DMS 273 (cell line): ENCODE results near the gene MICOS13.
"Not testable (repeated sequence)": the region's sequence is repeated elsewhere in the genome, so short reads cannot be mapped to it uniquely, and the experiment has no call there.

Experiments used
- DNase-seq: peaks from one replicate; lab custom pipeline; 2025; ENCODE audit not compliant: unreplicated experiment; lab: John Stamatoyannopoulos, UW

Gene MICOS13

GRCh38 chr19:5680437-5681368 lies at the start of gene MICOS13, which contains the start of gene HSD11B1L:
Gene MICOS13 (minus strand): TSS chr19:5680516. CDS start chr19:5680486, 30 bp downstream.
Gene HSD11B1L (plus strand): TSS chr19:5681027. CDS start chr19:5684833, 3,806 bp downstream.
- DNase-seq, result peak; percentile 99

GRCh38 chr19:5727453-5728050 lies 47.2 kb upstream of the MICOS13 start:
- no peak for DNase-seq

GRCh38 chr19:5719961-5720790 lies 39.9 kb upstream of the MICOS13 start, which contains the start of the genes CATSPERD and LONP1:
Gene CATSPERD (plus strand): TSS chr19:5720637. CDS start chr19:5720738, 101 bp downstream.
Gene LONP1 (minus strand): TSS chr19:5720146. CDS start chr19:5720132, 14 bp downstream.
- DNase-seq, result peak; percentile 100

- peak; percentile 68 for DNase-seq
Observed at GRCh38 chr19:5719274-5719960, 39.1 kb upstream of the MICOS13 start.

GRCh38 chr19:5718579-5719273 lies 38.4 kb upstream of the MICOS13 start:
- peak; percentile 77 for DNase-seq

- DNase-seq, result no peak
Observed at GRCh38 chr19:5718037-5718578, 37.8 kb upstream of the MICOS13 start.

- DNase-seq, result no peak
Observed at GRCh38 chr19:5717215-5717935, 37.1 kb upstream of the MICOS13 start.

GRCh38 chr19:5714816-5715215 lies 34.5 kb upstream of the MICOS13 start:
- no peak for DNase-seq

GRCh38 chr19:5713228-5713627 lies 32.9 kb upstream of the MICOS13 start:
- DNase-seq, result no peak

GRCh38 chr19:5711713-5712161 lies 31.4 kb upstream of the MICOS13 start:
- DNase-seq, result no peak

- no peak for DNase-seq
Observed at GRCh38 chr19:5711025-5711424, 30.7 kb upstream of the MICOS13 start.

- no peak for DNase-seq
Observed at GRCh38 chr19:5707576-5708575, 27.6 kb upstream of the MICOS13 start.

- no peak for DNase-seq
Observed at GRCh38 chr19:5706876-5707573, 26.7 kb upstream of the MICOS13 start.

- no peak for DNase-seq
Observed at GRCh38 chr19:5705552-5705951, 25.2 kb upstream of the MICOS13 start.

- no peak for DNase-seq
Observed at GRCh38 chr19:5703819-5704818, 23.8 kb upstream of the MICOS13 start.

GRCh38 chr19:5702053-5702410 lies 21.7 kb upstream of the MICOS13 start:
- DNase-seq, result not testable (repeated sequence)
